DOHH2 (cell line): Measurements from ENCODE around the gene PLCXD1.

ENCODE experiments used
- CTCF ChIP-seq: fragments of 200-600 bp; sonication (generic); IDR thresholded peaks from one replicate; pipeline ENCODE4 v1.5.1; 2014; ENCODE audit warnings: antibody characterized with exemption, mild to moderate bottlenecking, low read depth, low read length; ENCODE audit not compliant: poor library complexity, severe bottlenecking
- EZH2phosphoT487 ChIP-seq: fragments of 200-600 bp; sonication (generic); IDR thresholded peaks from 2 replicates; pipeline ENCODE4 v1.6.1; 2017; ENCODE audit warnings: borderline replicate concordance, mild to moderate bottlenecking, antibody characterized with exemption, low read length, moderate library complexity, mixed read lengths

GRCh38 chrX:332916-333610 is 51.9 kb downstream of the PLCXD1 start:
- TF ChIP-seq CTCF (no peak), EZH2phosphoT487 (no peak)
